Measurements from ENCODE around the gene NTSR1.

Gene NTSR1

DNA sequence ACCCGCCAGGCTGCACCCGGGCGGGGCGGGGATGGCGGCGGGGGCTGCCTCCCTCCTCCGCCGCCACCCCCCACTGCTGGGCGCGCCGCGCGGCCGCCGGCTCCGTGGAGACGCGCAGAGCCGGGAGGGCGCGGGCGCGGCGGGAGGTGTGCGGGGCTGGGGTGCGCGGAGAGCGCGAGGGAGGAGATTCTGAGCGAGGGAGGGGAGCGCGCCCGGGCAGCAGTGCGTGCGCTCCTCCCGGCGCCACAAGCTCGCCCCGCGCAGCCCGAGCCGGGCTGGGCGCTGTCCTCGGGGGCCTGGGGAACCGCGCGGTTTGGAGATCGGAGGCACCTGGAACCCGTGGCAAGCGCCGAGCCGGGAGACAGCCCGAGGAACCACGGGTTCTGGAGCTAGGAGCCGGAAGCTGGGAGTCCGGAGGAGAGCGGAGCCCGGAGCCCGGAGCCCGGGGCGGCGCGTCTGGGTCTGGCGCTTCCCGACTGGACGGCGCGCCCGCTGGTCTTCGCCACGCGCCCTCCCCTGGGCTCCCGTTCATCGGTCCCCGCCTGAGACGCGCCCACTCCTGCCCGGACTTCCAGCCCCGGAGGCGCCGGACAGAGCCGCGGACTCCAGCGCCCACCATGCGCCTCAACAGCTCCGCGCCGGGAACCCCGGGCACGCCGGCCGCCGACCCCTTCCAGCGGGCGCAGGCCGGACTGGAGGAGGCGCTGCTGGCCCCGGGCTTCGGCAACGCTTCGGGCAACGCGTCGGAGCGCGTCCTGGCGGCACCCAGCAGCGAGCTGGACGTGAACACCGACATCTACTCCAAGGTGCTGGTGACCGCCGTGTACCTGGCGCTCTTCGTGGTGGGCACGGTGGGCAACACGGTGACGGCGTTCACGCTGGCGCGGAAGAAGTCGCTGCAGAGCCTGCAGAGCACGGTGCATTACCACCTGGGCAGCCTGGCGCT lies at the start of gene NTSR1:
Gene NTSR1, plus strand, starts transcription at position 246 of the 946 bp plus-strand sequence. Its CDS starts 372 bp downstream, at position 618.
- TF ChIP-seq, protein P1, sequence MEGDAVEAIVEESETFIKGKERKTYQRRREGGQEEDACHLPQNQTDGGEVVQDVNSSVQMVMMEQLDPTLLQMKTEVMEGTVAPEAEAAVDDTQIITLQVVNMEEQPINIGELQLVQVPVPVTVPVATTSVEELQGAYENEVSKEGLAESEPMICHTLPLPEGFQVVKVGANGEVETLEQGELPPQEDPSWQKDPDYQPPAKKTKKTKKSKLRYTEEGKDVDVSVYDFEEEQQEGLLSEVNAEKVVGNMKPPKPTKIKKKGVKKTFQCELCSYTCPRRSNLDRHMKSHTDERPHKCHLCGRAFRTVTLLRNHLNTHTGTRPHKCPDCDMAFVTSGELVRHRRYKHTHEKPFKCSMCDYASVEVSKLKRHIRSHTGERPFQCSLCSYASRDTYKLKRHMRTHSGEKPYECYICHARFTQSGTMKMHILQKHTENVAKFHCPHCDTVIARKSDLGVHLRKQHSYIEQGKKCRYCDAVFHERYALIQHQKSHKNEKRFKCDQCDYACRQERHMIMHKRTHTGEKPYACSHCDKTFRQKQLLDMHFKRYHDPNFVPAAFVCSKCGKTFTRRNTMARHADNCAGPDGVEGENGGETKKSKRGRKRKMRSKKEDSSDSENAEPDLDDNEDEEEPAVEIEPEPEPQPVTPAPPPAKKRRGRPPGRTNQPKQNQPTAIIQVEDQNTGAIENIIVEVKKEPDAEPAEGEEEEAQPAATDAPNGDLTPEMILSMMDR (IDR thresholded peaks at IDR 0.05), result no peak

DNA sequence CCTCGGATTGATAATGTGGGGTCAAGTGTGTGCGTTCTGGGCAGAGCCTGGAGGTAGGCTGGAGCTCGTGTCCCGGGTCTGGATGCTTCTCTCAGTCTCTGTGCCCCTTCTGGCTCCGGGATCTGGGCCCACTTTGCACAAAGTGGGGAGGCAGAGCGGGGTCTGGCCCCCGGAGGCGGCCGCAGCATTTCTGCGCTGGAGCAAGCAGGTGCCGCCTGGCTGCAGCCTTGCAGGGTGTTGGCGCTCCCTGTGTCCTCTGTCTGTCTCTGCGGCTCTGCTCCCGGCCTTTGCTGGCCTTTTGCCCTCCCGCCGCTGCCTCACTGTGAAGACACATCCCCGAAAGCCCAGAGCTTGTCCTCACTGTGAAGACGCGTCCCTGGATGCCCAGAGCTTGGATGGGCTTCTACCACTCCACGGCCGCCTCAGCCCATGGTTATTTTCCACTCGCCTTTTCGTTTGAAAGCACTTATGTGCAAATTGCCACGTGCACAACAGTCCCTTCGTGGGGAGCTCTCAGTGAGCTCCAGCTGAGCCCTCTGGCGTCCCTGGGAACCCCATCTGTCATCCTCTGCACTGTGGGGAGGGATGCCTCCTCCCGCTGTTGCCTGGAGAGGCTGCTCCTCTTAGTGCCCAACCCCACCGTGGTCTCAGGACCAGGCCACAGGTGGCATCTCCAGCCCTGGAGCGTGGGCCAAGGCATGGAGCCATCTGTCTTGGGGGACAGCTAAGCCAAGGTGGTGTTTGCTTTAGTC lies 49.0 kb upstream of the NTSR1 start:
- TF ChIP-seq, protein P1 (IDR thresholded peaks at IDR 0.05), result no peak

DNA sequence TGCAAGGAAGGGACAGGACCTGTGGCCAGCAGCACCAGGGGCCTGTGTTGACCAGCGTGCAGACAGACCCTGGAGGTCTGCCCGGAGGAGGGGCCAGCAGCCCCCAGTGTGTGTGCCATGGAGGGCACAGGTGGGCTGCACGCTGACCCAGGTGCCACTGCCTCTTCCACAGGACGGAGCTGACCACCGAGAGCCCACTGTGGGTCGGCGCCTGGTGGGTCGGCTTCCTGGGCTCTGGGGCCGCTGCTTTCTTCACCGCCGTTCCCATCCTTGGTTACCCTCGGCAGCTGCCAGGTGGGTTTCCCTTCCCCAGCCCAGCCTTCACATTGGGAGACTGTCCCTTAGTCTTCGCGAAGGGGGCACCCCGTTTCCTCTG lies 48.4 kb upstream of the NTSR1 start:
- TF ChIP-seq, protein P1 (IDR thresholded peaks at IDR 0.05), result no peak

DNA sequence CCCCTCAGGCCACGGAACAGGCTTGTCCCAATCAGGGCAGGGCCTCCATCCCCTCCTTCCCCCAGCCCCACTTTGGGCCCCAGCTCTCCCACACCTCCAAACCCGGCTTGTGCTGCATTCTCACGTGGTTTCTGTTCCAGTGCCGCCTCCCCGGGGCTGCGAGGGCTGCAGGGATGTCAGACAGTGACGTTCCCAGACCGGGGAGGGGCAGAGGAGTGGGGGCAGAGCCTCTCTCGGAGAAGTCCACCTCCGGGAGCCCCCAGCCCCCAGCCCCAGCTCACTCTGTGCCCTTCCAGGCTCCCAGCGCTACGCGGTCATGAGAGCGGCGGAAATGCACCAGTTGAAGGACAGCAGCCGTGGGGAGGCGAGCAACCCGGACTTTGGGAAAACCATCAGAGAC lies 47.9 kb upstream of the NTSR1 start:
- TF ChIP-seq, protein P1 (IDR thresholded peaks at IDR 0.05), result no peak

DNA sequence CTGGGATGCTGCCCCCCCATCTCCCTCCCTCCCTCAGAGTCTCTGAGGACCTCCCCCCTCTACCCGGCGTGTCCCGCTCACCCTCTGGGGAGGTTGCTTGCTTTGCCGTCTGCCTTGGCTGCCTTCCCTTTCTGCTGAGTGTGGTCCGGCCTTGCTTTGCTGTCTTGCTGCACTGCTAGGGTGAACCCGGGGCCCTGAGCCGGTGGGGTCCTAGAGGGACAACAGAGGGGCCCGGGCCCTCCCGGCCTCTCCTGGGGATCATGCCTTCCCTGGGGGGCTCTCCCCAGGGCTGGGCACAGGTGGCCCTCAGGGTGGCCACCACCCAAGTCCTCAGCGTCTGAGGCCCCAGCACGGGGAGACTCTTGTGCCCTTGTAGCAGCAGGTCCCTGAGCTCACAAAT lies 47.0 kb upstream of the NTSR1 start:
- TF ChIP-seq, protein P1 (IDR thresholded peaks at IDR 0.05), result no peak

DNA sequence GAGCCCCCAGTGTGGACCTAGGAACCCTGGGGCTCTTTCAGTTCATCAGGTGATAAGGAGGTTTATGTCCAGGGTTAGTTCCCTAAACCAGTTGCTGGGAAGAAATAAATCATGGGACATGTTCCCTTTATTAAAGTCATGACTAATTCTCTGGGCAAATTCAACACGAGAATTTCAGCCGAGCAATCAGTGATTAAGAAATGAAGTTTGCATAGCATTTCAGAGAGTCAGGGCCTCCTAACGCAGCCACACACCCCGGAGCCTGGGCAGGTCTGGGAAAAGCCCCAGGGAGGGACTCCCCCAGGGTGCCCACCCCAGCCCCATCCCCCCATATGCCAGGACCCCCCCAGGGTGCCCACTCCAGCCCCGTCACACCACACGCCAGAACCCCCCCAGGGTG lies 46.2 kb upstream of the NTSR1 start:
- TF ChIP-seq, protein P1 (IDR thresholded peaks at IDR 0.05), result no peak

DNA sequence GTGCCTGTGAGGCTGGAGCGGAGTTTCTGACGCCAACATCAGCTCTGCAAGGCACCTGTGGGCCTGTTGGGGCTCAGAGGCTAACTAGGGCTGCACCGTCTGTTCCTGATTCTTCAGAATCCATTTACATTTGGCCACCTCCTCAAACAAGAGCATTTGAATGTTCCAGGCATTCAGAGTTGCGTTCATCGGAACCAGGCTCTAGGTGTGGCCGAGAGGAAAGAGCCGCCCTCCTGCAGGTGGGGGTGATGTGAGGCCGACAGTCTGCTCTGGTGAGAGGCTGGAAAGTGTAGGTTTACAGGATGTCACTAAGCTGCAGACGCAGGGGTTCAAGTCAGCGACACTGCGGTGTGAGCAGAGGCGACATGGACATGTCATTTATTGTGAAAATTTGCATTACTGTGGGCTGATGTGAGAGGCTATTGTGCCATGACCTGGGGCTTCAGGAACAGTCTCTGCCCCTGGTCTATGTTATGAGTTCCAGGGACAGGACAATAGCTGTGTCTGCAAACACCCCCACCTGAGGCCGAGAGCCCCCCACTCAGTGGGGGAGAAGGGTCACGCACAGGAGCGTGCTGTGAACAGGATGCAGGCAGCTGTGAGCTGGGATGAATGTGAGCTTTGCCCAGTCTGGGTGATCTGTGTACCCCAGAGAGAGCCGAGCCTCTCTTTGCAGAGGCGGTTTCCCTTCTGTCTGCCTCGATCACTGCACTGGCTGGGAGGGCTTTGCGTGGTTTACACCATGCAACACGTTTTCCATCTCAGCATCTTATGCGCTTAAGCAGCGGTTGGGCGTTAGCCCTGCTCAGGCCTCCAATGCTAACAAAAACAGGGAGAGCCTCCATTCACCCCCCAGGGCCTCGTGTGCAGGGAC lies 45.3 kb upstream of the NTSR1 start:
- TF ChIP-seq, protein P1 (IDR thresholded peaks at IDR 0.05), result no peak
